SJSA1 (cell line): ENCODE data around the gene SMOC1. TPM values are rescaled to one million over a fixed set of nuclear protein-coding genes. Genes with fewer than 3 reads are reported as not detected.

Experiments
- DNase-seq, 2 experiments: peaks; one replicate each; pipeline ENCODE4 v3.0.0-alpha.2; 2015 to 2020; ENCODE audit warnings: low spot score in 2 of 2, low read depth in 1 of 2
- H3K27ac ChIP-seq: fragments of 250-450 bp; sonication (Bioruptor Pico); 2 replicates; pipeline ENCODE4 v1.5.1; 2020; ENCODE audit warnings: mild to moderate bottlenecking, moderate library complexity
- H3K27me3 ChIP-seq: fragments of 250-450 bp; sonication (Bioruptor Pico); replicated peaks from 2 replicates; pipeline ENCODE4 v1.5.1; 2020; ENCODE audit warnings: mild to moderate bottlenecking, moderate library complexity
- H3K36me3 ChIP-seq: fragments of 250-450 bp; sonication (Bioruptor Pico); 2 replicates; pipeline ENCODE4 v1.5.1; 2020; ENCODE audit warnings: mild to moderate bottlenecking
- H3K4me1 ChIP-seq: fragments of 250-450 bp; sonication (Bioruptor Pico); replicated peaks from 2 replicates; pipeline ENCODE4 v1.6.1; 2021; ENCODE audit warnings: mild to moderate bottlenecking
- H3K4me3 ChIP-seq: fragments of 250-450 bp; sonication (Bioruptor Pico); 2 replicates; pipeline ENCODE4 v1.5.1; 2020; ENCODE audit warnings: mild to moderate bottlenecking
- H3K9me3 ChIP-seq: fragments of 250-450 bp; sonication (Bioruptor Pico); replicated peaks from 2 replicates; pipeline ENCODE4 v1.5.1; 2020; ENCODE audit warnings: mild to moderate bottlenecking
- total RNA-seq: library from RNA; depleted of rRNA; stranded (reverse); fragments of >200 nt; shearing (Covaris generic); gene quantifications from 2 replicates; pipeline ENCODE4 v1.2.3, GENCODE V29; 2014

The SMOC1 gene
- total RNA-seq, 1 experiment from 2014 or later, result not detected

- Histone ChIP-seq H3K27ac (no peak overlapping the region), H3K4me1 (no peaks in the 10 kb centered on the region), H3K36me3 (no peaks in the 10 kb centered on the region), H3K4me3 (no peak overlapping the region), H3K27me3 (no peaks in the 10 kb centered on the region), H3K9me3 (no peaks in the 10 kb centered on the region)
- DNase-seq, result no peak
Observed at GRCh38 chr14:70013271-70013873, 134.2 kb downstream of the SMOC1 start.

DNA sequence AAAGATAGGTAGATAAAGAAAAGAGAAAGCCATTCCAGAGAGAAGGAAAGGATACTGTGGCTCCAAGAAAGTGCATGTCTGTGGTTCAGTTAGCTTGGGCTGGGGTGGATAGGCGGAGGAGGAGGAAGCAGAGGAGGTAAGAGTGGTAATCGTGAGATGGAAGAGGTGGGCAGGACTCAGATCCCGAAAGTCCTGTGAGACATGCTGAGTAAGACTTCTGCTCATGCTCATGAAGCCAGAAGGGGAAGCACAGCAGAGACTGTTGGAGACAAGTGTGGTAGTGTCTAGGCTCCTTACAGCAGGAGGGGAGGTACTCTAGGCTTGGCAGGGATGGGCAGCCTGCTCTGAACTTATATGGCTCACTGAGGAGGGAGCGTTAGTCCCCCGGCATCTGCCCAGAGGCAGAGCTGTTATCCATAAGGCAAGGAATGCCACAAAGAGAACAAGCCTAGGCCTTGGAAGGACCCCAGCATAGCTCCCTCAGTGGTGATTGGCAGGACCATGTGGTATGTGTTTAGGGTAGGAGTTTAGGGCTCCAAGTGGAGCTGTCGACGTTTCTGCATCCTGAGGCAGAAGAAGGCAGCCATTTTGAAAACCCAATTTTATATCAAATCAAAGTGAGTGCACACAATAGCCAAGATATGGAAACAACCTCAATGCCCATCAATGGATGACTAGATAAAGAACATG, 135.3 kb downstream of the SMOC1 start:
- Histone ChIP-seq H3K36me3 (no peaks in the 10 kb centered on the region), H3K9me3 (no peaks in the 10 kb centered on the region), H3K27me3 (no peaks in the 10 kb centered on the region), H3K27ac (no peak overlapping the region), H3K4me3 (no peak overlapping the region), H3K4me1 (no peaks in the 10 kb centered on the region)
- no peak for DNase-seq

DNA sequence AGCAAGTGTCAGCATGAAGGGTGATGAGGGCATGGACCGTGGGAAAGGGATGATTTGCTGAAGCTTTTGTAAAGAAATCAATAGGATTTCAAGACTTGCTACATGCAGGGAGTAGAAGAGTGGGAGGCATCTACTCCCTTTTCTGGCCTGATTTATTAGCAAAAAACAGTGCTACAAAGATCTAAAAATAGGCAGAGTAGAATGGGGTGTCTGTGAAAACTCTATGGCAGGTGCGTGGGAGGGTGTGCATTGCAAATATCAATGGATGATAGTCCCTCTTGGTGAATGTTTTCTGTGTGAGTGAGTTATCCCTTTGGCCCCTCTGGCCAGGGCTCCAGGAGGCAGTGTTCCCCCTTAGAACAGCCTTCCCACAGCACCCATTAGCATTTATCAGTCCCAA, 139.0 kb downstream of the SMOC1 start:
- Histone ChIP-seq H3K4me1 (no peaks in the 10 kb centered on the region), H3K27ac (no peak overlapping the region), H3K27me3 (no peaks in the 10 kb centered on the region), H3K4me3 (no peak overlapping the region), H3K9me3 (no peaks in the 10 kb centered on the region), H3K36me3 (no peaks in the 10 kb centered on the region)
- no peak for DNase-seq

DNA sequence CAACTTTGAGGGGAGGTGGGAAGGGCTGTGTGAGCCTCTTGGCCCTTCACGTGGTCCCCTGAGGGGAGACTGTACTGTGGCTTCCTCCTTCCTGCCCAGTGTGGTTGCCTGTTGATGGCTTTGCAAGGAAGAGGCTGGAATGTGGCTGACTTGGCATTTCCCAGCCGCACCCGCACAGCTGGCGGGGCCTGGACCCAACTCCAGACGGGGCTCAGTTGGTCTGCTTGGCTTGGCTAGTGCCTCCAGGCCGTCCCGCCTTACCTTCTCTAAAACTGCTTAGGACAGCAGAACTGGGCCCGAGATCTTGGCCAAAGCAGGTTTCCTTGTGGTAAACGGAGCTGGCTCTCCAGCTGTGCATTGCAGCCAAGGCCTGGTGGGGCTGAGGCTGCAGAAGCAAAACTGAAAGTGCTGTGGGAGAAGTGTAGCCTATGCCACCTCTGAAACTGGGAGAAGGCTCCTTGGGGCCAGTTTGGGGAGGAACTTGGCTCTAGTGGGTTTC, 139.5 kb downstream of the SMOC1 start:
- no peaks in the 10 kb centered on the region for H3K4me1 ChIP-seq
- H3K4me3 ChIP-seq, result no peak overlapping the region
- no peaks in the 10 kb centered on the region for H3K27me3 ChIP-seq
- H3K9me3 ChIP-seq, result no peaks in the 10 kb centered on the region
- DNase-seq, result no peak
- H3K36me3 ChIP-seq, result no peaks in the 10 kb centered on the region
- H3K27ac ChIP-seq, result no peak overlapping the region

- Histone ChIP-seq H3K27ac (no peak overlapping the region), H3K4me1 (no peaks in the 10 kb centered on the region), H3K36me3 (no peaks in the 10 kb centered on the region), H3K27me3 (no peaks in the 10 kb centered on the region), H3K4me3 (no peak overlapping the region), H3K9me3 (no peaks in the 10 kb centered on the region)
- DNase-seq, result no peak
Observed at GRCh38 chr14:70019695-70020094, 140.5 kb downstream of the SMOC1 start.

DNA sequence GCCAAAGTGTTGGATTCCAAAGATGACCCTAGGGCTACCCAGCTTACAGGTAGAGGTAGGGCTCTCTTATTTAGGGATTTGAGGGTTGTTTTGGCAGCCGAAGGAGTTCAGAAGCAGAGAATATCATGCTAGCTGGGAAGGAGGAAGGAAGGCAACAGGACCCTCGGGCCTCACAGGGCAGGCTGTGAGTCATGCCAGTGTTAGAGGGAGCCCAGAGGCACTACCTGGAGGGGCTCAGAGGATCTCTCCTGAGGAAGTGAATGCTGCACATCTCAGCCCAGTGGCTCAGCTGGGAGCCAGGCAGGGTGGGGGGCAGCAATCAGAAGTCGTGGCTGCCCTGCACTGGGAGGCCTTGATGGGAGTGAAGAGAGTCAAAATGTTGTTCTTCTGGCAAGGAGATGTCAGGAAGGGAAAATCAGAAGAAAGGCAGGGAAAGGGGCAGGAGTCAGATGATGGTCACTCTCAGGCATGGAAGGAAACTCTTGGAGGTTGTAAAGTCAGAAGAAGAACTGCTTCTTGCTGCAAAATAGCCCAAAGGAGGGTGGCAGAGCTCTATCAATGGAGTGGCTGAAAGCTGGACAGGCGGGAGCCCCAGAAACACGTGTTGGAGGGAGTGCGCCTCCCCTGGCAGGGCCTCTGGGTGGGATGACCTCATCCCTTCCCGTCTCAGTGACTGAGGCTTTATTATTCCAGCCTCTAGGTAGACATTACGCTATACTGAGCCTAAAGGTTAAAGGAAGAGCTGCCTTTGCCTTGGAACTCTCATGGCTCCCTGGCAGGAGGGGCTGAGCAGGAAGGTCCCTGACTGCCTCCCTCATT, 141.3 kb downstream of the SMOC1 start:
- Histone ChIP-seq H3K36me3 (no peaks in the 10 kb centered on the region), H3K9me3 (no peaks in the 10 kb centered on the region), H3K27ac (no peak overlapping the region), H3K4me1 (no peaks in the 10 kb centered on the region), H3K27me3 (no peaks in the 10 kb centered on the region), H3K4me3 (no peak overlapping the region)
- no peak for DNase-seq

DNA sequence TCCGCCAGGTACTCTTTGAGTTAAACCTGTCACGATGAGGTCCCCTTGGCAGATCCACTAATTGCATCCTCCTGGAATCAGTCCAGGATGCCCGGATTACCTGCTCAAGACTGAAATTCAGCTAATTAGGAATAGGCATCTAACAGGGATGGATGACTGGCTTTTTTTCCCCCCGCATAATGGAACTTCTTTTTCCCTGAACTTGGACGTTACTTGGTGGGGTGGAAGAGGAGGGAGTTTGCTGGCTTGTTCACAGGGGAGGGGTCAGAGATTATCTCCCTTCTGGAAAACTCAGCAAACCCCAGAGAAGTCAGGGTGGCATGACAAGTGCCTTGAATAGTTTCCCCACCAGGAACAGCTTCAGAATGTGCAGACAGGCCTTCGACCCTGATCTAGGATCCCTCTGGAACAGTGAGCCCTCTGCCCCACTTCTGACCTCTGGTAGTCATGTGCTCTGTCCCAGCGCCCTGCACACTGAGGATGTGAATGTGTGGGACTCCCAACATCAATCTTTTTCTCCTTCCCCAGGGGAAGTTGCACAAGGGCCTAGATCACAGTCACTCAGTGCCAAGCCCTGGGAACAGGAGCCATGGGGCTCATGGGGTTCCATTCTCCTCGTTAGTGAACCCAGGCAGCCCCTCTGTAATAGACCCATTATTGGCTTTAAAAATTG, 142.5 kb downstream of the SMOC1 start:
- Histone ChIP-seq H3K27me3 (no peaks in the 10 kb centered on the region), H3K36me3 (no peaks in the 10 kb centered on the region), H3K4me3 (no peak overlapping the region), H3K9me3 (no peaks in the 10 kb centered on the region), H3K27ac (no peak overlapping the region), H3K4me1 (no peaks in the 10 kb centered on the region)
- DNase-seq, result no peak

DNA sequence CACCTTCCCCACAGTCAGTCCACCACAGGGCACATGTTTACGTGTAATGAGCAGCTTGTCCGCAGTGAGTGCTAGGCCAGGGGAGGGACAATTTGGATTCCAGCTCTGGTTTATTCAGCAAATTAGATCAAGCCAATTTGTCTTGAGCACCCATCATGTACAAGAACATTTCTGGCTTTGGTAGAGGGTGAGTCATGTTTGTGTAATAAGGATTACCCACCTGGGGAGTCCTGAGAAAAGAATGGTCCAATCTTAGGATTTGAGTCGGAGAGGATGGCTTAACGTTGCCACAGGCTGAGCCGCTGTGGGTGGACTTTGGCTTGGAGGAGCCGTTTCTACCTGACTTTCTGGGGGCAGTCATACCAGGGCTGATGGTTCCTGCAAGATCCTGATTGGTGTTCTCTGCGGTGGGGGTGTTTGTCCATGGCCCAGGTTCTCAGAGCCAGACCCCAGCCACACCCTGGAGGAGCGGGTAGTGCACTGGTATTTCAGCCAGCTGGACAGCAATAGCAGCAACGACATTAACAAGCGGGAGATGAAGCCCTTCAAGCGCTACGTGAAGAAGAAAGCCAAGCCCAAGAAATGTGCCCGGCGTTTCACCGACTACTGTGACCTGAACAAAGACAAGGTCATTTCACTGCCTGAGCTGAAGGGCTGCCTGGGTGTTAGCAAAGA, 143.7 kb downstream of the SMOC1 start:
- Histone ChIP-seq H3K9me3 (no peaks in the 10 kb centered on the region), H3K4me1 (no peaks in the 10 kb centered on the region), H3K27ac (no peak overlapping the region), H3K4me3 (no peak overlapping the region), H3K27me3 (no peaks in the 10 kb centered on the region), H3K36me3 (no peaks in the 10 kb centered on the region)
- no peak for DNase-seq

- H3K4me1 ChIP-seq, result no peaks in the 10 kb centered on the region
- DNase-seq, result no peak
- no peak overlapping the region for H3K27ac ChIP-seq
- no peaks in the 10 kb centered on the region for H3K27me3 ChIP-seq
- no peaks in the 10 kb centered on the region for H3K9me3 ChIP-seq
- H3K36me3 ChIP-seq, result no peaks in the 10 kb centered on the region
- no peak overlapping the region for H3K4me3 ChIP-seq
Observed at GRCh38 chr14:70023871-70024270, 144.7 kb downstream of the SMOC1 start.

DNA sequence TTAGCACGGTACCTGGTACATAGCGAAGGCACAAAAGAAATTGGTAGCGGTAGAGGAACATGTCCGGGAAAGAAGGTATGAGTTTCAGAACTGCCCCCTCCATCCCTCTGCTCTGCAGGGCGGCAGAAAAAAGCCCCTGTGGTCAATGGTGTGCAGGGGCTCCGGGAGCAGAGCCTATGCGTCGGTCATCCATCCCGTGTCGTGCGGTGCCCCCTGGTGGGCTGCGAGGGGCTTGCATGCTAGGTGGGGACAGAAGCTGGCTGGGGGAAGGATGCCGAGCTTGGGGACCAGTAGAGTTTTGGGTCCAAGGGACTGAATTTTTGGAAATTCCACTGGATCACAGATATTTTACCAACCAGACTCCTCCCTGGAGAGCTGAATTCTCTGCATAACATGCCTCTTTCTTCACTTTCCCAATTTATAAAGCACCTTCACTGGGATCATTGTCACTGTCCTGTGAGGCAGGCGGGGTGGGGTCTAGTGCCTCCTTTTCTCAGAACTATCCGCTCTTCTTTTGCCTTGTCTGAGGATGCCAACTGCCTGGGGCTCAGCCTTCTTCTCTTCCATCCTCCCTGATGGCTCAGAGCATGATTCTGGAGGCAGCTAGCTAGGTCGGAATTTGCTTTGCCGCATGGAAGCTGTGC, 148.7 kb downstream of the SMOC1 start:
- DNase-seq, result peak; percentile 34 to 61

GRCh38 chr14:70029296-70030132, 150.3 kb downstream of the SMOC1 start:
- no peak overlapping the region for H3K27ac ChIP-seq
- DNase-seq, result no peak

More for the DNA sequence above, 148.7 kb downstream of the SMOC1 start:
- no peak overlapping the region for H3K27ac ChIP-seq
- no peaks in the 10 kb centered on the region for H3K27me3 ChIP-seq
- no peaks in the 10 kb centered on the region; the same call in 1 of the 2 replicates for H3K4me1 ChIP-seq
- H3K9me3 ChIP-seq, result no peaks in the 10 kb centered on the region
- no peak overlapping the region for H3K4me3 ChIP-seq
- H3K36me3 ChIP-seq, result no peaks in the 10 kb centered on the region

GRCh38 chr14:70032016-70032415, 152.8 kb downstream of the SMOC1 start:
- H3K27me3 ChIP-seq, result no peaks in the 10 kb centered on the region
- no peaks in the 10 kb centered on the region; the same call in 1 of the 2 replicates for H3K4me1 ChIP-seq
- H3K4me3 ChIP-seq, result no peak overlapping the region
- no peaks in the 10 kb centered on the region for H3K9me3 ChIP-seq
- no peak for DNase-seq
- H3K27ac ChIP-seq, result no peak overlapping the region
- no peaks in the 10 kb centered on the region for H3K36me3 ChIP-seq

More at GRCh38 chr14:70029296-70030132, 150.3 kb downstream of the SMOC1 start:
- Histone ChIP-seq H3K4me3 (no peak overlapping the region), H3K9me3 (no peaks in the 10 kb centered on the region), H3K4me1 (no peaks in the 10 kb centered on the region; the same call in 1 of the 2 replicates), H3K36me3 (no peaks in the 10 kb centered on the region), H3K27me3 (no peaks in the 10 kb centered on the region)
